GM12801 (cell line): ENCODE results near the gene WDFY2.

Experiments used
- TF ChIP-seq, protein P1 (sequence below): IDR thresholded peaks from one replicate; pipeline ENCODE4 v1.5.1; 2011; ENCODE audit warnings: control low read depth; ENCODE audit not compliant: insufficient read length; ENCODE audit errors: extremely low read depth

Gene WDFY2

DNA sequence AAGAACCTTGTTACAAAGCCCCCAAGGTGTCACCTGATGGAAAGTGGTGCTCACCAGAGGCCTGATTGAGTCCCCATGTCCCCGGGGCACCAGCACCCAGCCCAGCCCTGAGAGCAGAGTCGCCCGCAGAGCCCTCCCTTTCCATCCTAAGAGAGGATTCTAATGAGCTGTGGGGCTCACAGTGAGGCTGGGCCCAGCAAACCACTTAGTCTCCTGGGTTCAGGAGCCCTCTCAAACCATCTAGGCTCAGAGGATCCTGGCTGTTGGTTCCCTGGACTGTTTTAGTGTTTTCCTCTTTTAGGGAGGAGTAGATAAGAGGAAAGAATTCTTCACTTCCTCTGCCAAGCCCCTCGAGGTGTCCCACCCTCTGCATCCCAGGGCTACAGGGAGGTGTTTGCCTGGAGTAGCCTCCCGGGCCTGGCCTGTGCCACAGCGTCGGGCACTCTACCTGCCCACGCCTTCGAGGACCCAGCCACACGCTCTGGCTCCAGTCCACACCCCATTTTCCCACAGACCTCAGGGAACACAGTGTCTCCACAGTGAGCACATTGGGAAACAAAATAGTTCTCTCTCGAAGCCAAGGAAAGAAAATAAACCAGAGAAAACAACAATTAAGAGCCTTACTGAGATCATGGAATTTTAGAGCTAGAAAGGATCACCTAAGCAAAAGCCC, 185.3 kb downstream of the WDFY2 start:
- TF ChIP-seq, protein P1, sequence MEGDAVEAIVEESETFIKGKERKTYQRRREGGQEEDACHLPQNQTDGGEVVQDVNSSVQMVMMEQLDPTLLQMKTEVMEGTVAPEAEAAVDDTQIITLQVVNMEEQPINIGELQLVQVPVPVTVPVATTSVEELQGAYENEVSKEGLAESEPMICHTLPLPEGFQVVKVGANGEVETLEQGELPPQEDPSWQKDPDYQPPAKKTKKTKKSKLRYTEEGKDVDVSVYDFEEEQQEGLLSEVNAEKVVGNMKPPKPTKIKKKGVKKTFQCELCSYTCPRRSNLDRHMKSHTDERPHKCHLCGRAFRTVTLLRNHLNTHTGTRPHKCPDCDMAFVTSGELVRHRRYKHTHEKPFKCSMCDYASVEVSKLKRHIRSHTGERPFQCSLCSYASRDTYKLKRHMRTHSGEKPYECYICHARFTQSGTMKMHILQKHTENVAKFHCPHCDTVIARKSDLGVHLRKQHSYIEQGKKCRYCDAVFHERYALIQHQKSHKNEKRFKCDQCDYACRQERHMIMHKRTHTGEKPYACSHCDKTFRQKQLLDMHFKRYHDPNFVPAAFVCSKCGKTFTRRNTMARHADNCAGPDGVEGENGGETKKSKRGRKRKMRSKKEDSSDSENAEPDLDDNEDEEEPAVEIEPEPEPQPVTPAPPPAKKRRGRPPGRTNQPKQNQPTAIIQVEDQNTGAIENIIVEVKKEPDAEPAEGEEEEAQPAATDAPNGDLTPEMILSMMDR: no peak

DNA sequence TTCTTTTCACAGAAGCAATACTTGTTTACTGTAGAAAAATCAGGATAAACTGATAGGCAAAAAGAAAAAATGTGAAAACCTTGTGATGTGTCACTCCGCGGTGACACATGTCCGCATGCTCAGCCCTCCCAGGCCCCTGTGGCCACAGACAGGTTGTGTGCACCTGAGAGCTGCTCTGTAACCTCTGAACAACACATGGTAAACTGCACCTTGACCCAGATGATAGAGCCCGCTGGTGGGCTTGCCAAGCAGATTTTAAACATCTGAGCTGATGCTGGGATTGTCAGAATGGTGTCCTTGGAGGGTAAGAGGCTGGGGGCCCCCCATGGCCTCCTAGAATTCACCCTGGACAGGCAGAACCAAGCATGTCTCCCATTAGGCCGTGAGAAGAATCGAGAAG, 185.9 kb downstream of the WDFY2 start:
- TF ChIP-seq, protein P1: no peak

DNA sequence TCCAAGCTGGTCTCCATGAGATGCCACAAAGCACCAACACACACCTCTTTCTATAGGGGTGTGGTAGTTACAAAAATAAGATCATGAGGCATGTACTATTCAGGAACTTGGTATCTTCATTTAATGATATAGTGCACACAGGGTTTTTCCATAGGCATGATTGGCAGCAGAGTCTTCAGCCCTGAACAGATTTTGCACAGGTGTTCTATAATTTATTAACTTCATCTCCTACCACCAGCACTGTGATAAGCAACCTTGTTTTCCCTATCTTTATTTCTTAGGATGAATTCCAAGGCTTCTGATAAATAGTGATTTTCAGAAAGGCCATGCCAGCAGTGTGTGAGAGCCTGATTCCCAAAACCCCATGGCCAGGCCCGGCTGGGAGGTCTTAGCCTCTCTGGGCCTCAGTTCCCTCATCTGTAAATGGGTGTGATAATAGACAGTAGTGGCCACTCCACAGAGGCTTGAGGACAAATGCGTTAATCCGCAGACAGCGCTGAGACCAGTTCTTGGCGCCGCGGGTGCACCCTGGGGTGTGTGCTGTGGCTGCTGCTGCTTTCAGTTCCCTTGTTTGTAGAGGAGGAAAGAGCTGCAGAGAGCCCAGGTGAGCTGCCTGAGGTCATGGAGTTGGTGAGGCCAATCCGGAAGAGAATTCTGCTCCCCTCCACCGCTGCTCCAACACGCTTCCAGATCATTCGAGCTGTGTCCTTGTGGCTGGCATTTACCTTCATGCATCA, 186.6 kb downstream of the WDFY2 start:
- TF ChIP-seq, protein P1: no peak

DNA sequence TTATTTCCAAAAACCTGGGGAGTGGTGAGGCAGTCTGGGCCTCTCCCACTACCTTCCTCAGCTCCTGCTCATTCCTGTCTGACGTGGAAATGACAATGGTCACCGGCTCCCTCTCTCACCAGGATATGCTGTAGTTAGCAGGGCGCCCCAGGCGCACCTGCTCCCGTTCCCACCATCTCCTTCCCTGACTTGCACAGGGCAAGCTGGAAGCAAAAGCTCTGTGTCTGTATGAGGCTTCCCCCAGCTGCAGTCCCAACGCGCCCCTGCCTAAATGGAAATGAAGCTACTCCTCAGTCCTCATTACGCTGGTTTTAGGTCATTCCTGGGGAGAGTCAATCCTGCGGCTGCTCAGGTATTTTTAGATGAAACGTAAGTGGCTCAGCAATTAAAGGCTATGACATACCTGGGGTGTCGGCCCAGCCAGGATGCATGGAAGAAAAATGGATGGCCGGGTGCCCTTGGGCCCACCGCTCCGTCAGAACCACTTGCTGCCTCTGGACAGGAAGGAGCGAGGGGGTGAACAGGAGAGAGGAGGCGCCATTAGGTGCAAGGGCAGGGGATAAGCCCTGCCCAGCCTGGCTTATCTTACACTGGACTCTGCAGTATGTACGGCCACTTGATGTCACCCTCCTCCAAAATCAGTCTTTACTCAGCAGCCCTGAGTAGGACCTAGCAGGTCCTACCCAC, 187.3 kb downstream of the WDFY2 start:
- TF ChIP-seq, protein P1: no peak

DNA sequence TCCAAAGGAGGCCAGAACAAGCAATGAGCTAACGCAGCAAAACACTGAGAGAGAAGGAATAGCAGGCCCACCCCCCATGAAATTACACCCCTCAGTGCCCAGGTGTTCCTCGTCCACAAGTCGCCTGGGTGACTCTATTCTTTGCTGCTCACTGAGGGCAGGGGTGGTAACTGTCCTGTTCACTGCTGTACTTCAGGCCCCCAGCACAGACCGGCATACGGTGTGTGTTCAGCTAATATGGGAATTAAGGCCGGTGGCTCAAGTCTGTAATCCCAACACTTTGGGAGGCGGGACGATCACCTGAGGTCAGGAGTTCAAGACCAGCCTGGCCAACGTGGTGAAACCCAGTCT, 187.8 kb downstream of the WDFY2 start:
- TF ChIP-seq, protein P1: no peak

DNA sequence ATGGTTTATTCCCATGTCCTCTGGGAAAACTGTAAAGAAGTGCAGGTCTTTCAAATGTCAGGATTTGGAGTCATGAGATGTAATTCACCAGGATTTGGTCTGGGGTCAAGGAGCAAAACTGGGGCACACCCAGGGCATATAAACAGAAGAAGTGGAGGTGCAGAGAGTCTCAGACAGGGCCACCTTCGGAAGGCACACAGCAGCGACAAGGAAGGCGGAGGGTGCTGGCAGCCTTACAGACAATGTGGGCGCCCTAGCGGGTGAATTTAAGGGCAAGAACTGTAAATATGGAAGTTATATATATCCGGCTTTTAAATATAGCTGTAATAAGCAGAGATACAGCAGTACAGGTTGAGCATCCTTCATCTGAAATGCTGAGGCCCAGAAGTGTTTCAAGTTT, 188.5 kb downstream of the WDFY2 start:
- TF ChIP-seq, protein P1: no peak

DNA sequence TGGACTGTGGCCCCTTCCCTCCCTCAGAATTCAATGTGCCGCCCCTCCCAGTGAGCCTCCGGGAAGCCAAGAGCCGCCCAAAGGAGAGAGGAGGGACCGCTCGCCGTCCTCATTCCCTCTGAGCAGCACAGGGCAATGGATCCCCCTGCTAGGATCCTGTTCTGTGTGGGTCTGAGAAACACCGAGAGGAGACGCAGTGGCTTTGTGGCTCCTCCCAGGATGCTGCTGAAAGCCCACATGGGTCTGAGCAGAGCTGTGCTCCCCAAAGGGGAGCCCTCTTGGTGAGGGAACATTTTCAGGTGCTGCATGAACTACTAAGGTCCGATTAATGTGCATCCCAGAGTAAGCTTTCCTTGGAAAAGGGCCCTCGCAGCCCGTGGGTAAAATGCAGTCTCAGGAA, 189.3 kb downstream of the WDFY2 start:
- TF ChIP-seq, protein P1: no peak
